ENCODE results near the gene SMIM24. TPM values are rescaled to one million over a fixed set of nuclear protein-coding genes. Genes with fewer than 3 reads are reported as not detected.

Gene SMIM24
- total and polyA plus RNA-seq, 2 experiments from 2014 or later = 0.22 to 0.63 TPM

DNA sequence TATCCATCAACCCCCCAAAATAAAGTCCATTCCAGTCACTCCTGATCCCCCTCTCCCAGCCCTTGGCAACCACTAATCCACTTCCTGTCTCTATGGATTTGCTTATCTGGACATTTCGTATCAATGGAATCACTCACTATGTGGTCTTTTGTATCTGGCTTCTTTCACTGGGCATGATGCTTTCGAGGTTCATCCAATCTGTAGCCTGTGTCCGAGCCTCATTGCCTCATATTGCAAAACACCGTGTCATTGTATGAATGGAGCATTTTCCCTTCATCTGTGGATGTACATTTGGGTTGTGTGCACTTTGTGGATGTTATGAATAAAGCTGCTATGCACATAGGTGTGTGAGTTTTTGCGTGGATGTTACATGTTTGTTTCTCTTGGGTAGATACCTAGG is 24.4 kb upstream of the SMIM24 start:
- no peaks in the 10 kb centered on the region for H3K27me3 ChIP-seq
- TF ChIP-seq, protein P1, sequence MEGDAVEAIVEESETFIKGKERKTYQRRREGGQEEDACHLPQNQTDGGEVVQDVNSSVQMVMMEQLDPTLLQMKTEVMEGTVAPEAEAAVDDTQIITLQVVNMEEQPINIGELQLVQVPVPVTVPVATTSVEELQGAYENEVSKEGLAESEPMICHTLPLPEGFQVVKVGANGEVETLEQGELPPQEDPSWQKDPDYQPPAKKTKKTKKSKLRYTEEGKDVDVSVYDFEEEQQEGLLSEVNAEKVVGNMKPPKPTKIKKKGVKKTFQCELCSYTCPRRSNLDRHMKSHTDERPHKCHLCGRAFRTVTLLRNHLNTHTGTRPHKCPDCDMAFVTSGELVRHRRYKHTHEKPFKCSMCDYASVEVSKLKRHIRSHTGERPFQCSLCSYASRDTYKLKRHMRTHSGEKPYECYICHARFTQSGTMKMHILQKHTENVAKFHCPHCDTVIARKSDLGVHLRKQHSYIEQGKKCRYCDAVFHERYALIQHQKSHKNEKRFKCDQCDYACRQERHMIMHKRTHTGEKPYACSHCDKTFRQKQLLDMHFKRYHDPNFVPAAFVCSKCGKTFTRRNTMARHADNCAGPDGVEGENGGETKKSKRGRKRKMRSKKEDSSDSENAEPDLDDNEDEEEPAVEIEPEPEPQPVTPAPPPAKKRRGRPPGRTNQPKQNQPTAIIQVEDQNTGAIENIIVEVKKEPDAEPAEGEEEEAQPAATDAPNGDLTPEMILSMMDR (IDR thresholded peaks at IDR 0.05; ENCODE audit: low read depth, low read length) = no peak
- H3K27ac ChIP-seq = no peak overlapping the region
- H3K4me3 ChIP-seq = no peak overlapping the region
- peaks cover under 1% of the 10 kb centered on the region for H3K4me1 ChIP-seq (ENCODE audit: low read depth)
- no peaks in the 10 kb centered on the region for H3K9me3 ChIP-seq (ENCODE audit: low read depth)
- no peaks in the 10 kb centered on the region for H3K36me3 ChIP-seq
- peak in 1 of 2 donors; percentile 39 for DNase-seq (ENCODE audit: low read depth in 1 of 2, low spot score in 1 of 2)

DNA sequence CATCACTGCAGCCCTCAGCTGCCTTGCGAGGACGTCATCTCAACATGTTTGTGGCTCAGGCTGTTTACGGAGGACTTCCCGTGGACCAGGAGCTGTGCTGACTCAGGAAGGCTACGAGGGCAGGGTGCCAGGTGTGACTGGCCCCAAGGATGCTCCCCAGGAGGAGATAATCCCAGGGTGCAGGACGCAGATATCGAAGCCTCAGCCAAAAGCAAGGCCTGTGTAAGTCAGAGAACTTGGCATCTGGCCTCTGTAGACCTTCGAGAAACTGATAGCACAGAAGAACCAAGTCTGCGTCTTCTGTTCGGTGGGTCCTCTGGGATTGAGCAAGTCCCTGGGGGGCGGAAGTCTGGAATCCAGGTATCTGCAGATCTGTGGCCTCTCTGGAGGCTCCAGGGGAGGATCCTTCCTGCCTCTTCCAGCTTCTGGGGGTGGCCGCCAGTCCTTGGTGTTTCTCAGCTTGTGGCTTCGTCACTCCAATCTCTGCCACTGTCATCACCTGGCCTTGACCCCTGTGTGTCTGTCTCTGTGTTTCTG is 22.8 kb upstream of the SMIM24 start:
- peaks cover 4% of the 10 kb centered on the region for H3K4me1 ChIP-seq (ENCODE audit: low read depth)
- H3K9me3 ChIP-seq (ENCODE audit: low read depth) = no peaks in the 10 kb centered on the region
- no peaks in the 10 kb centered on the region for H3K36me3 ChIP-seq
- TF ChIP-seq, protein P1 (IDR thresholded peaks at IDR 0.05; ENCODE audit: low read depth, low read length) = no peak
- no peak overlapping the region for H3K4me3 ChIP-seq
- no peaks in the 10 kb centered on the region for H3K27me3 ChIP-seq
- H3K27ac ChIP-seq = no peak overlapping the region
- DNase-seq (ENCODE audit: low read depth in 1 of 2, low spot score in 1 of 2) = peak in 1 of 2 donors; percentile 51

DNA sequence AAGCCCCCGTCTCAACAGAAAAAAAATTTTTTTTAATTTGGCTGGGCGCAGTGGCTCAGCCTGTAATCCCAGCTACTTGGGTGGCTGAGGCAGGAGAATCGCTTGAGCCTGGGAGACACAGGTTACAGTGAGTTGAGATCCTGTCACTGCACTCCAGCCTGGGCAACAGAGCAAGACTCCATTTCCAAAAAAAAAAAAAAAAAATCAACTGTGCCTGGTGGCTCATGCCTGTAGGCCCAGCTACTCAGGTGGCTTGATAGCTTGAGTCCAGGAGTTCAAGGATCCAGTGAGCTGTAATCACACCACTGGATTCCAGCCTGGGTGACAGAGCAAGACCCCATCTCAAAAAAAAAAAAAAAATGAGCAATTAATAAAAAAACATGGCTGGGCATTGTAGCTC is 21.5 kb upstream of the SMIM24 start:
- Histone ChIP-seq H3K27me3 (no peaks in the 10 kb centered on the region), H3K9me3 (ENCODE audit: low read depth) (no peaks in the 10 kb centered on the region), H3K36me3 (no peaks in the 10 kb centered on the region), H3K27ac (no peak overlapping the region), H3K4me1 (ENCODE audit: low read depth) (peaks cover 4% of the 10 kb centered on the region), H3K4me3 (no peak overlapping the region)
- DNase-seq (ENCODE audit: low read depth in 1 of 2, low spot score in 1 of 2) = no peak
- TF ChIP-seq, protein P1 (IDR thresholded peaks at IDR 0.05; ENCODE audit: low read depth, low read length) = no peak

DNA sequence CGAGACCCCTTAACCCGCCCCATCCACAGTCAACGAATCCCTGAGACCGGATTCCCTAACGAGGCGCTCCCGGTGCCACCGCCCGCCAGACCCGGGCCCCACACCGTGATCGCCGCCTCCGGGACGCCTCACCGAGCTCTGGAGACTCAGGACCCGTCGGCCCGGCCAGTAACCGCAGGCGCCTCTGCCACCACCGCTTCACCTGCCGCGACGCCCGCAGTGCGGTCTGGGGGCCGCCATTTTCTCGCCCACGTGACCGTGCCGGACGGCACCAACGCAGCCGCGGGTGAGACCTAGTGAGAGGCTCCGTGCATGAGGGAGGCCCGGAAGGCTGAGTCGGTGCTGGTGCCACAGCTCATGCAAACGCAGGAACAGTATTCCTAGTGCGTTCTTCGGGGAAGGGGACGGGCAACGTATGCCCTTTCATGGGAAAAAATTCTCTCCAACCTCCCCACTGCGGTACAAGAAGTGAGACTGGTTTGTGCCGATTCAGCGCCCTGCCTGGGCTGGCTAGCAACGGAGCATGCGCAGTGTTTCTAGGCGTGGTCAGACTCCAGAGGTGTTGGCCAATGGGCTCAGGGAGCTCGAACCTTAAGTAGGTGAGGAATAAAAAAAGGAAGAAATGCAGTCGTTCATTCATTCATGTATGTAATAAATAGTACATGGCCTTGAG is 20.2 kb upstream of the SMIM24 start, which contains the start of gene DOHH:
TSS of gene DOHH (minus strand) at position 246 of the 673 bp plus-strand sequence. CDS start 3,860 bp downstream, outside the sequence.
- peak; percentile 96 to 98 for DNase-seq (ENCODE audit: low read depth in 1 of 2, low spot score in 1 of 2)
- TF ChIP-seq, protein P1 (IDR thresholded peaks at IDR 0.05; ENCODE audit: low read depth, low read length) = no peak
- peaks cover 1% of the 10 kb centered on the region for H3K36me3 ChIP-seq
- H3K4me1 ChIP-seq (ENCODE audit: low read depth) = peaks cover 4% of the 10 kb centered on the region
- H3K27me3 ChIP-seq = no peaks in the 10 kb centered on the region
- peak within 1 kb of the TSS; percentile 83 for H3K4me3 ChIP-seq
- peak within 1 kb of the TSS; percentile 96 for H3K27ac ChIP-seq
- no peaks in the 10 kb centered on the region for H3K9me3 ChIP-seq (ENCODE audit: low read depth)

DNA sequence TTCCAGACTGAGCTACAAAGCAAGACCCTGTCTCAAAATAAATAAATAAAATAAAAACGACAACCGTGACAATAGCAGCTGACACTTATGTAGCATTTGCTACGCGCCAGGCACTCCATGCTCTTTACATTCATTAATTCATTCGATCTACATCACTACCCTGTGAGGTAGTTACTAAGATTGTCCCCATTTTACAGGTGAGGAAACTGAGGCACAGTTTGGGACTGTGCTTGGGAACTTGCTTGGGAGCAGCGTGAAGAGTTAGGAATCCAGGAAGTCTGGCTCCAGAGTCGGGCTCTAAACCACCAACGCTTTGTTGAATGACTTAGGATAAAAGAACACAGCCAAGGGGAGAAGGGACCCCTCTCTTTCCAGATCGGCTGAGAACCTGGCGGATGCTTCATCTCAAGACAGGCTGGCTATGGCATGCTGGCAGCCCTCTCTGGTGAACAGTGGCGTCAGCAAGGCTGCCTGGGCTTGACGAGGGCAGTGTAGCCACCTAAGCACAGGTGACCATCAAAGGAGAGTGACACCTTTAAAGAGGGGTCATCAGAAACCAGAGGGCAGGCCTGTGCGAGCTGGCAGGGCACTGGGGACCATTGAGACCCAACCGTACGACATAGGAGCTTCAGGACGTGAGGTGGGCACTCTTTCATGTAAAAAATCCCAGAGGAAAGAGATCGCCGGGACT is 19.6 kb upstream of the SMIM24 start:
- Histone ChIP-seq H3K4me1 (ENCODE audit: low read depth) (peaks cover 4% of the 10 kb centered on the region), H3K36me3 (peaks cover 5% of the 10 kb centered on the region), H3K27me3 (no peaks in the 10 kb centered on the region), H3K4me3 (peak overlapping the region; percentile 83), H3K27ac (peak overlapping the region; percentile 96), H3K9me3 (ENCODE audit: low read depth) (no peaks in the 10 kb centered on the region)
- no peak for DNase-seq (ENCODE audit: low read depth in 1 of 2, low spot score in 1 of 2)
- TF ChIP-seq, protein P1 (IDR thresholded peaks at IDR 0.05; ENCODE audit: low read depth, low read length) = no peak
